HG03095 (cell line): ENCODE results near the gene PCGF2.

Experiments used
- ATAC-seq: cut with Tn5 transposase; IDR thresholded peaks from one replicate; pipeline ENCODE4 v1.9.1; 2021; ENCODE audit warnings: moderate library complexity; ENCODE audit not compliant: unreplicated experiment

The PCGF2 gene

GRCh38 chr17:38704606-38705522 is 43.3 kb downstream of the PCGF2 start, which contains the start of gene MLLT6:
Gene MLLT6 (plus strand): TSS chr17:38705273. CDS start chr17:38705633, 360 bp downstream.
- ATAC-seq, result no peak

DNA sequence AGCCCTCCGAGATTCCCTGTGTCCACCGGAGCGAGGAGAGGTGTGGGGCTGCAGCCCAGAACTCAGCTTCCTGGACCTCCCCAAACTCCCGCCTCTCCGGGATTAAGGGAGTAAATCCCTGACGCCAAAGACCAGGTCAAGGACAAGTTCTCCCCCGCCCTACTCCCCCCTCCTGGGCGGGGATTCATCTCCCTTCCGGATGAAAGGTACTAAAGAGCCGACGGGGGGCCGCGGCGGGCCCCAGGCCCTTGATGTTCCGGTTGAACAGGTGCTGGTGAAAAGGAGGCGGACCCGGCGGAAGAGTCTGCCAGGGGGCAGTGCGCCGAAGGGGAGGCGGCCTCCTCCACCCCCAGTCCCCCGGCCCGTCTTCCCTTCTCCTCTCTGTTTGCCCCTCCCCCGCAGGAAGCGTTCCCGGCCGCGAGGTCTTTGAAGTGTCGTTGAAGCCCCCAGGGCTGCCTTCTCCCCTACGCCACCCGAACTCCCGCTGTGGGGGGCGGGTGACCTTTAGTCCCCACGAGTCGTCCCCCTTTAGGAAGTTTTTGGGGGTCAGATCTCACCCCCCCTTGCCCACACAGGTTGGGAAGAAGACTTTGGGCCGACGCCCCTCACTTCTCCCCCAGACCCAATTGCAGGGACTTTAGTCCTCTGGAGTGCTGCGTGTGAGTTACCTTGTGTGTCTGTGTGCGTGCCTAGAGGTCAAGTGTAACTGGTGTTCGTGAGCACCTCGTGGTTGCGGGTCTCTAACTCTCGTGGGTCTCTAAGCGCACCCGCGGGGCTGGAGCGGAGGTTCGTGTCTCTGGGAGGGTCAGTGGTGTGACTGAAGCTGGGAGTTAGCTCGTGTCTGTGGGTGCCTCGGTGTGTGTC is 44.2 kb downstream of the PCGF2 start:
- ATAC-seq, result no peak

DNA sequence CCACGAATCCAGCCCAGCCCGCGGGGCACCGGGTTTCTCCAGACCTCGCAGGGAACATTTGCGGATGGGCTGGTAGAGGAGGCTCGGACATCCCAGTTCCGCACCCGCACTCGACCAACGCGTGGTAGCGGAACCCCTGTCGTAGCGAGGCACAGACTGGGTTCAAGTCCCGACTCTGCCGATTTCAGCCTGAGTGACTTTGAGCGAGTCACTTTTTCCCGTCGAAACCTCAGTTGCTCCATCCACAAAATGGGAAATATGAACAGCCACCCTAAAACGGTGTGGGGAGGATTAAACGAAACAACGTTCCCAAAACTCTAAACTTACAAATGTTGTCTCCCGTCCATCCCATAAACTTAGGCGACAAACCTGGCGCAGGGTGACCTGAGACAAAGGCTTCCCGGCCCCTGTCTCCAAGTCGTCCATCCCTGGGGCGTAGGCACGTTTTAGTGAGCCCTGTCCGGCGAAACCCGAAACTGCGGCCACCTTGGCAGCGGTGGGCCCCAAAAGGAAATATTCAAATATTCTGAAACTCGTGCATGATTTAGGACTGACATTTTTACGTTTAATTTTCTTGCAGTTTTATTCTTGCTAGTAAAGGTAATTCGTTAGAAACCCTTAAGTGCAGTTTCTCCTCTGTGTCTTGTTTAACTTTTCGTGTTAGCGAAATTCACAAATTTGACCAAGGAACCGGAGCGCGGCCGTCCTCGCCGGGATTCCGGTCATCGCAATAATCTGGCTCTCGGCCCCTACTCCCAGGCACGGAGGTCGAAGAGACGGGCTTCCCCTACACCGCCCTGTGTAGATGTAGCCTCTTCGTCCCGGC is 45.0 kb downstream of the PCGF2 start:
- no peak for ATAC-seq

GRCh38 chr17:38702166-38702915 is 45.8 kb downstream of the PCGF2 start:
- peak; percentile 20 for ATAC-seq

DNA sequence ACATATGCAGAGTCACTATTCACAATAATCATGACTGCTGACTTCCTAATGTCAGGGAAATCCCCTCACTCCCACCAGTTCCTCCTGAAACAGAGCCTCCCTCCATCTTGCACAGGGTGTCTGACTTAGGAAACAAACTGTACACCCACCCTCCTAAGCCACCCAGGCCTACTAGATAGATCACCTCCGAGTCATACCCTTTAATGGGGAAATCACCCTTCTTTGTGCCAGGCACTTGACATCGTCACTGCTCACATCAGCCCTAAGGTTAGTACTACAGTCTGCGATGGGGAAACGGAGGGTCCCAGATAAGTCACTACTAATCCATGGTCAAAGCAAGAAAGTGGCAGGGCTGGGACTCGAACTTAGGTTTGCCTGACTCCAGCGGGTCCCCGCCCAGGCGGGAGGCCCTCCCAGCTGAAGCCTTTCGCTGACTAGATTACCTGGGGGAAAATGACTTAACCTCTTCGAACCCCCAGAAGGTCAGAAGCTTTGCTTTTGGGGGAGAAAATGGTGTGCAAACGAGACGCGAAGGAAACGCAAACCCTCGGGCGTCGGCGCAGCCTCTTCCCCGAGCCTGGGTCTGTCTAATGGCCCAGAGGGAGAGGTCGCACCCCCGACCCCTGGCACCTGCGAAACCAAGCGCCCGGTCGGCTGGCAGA is 46.5 kb downstream of the PCGF2 start:
- ATAC-seq, result peak; percentile 11

DNA sequence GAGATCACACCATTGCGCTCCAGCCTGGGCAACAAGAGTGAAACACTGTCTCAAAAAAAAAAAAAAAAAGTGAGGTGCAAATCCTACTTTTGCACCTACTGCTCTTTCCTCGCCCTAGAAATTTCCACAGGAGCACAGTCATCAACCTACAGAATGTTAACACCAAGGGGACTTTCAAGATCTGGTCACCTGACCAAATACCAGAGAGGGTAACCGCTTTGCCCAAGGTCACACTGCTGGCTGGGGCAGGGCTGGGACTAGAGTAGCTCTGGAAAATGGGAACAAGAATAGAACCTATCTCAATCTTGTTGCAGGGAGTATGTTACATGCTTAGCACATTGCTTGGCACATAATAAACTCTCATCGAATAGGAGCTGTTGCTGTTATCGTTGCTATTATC is 49.4 kb downstream of the PCGF2 start:
- ATAC-seq, result no peak

GRCh38 chr17:38697061-38697820 is 50.9 kb downstream of the PCGF2 start:
- ATAC-seq, result no peak

DNA sequence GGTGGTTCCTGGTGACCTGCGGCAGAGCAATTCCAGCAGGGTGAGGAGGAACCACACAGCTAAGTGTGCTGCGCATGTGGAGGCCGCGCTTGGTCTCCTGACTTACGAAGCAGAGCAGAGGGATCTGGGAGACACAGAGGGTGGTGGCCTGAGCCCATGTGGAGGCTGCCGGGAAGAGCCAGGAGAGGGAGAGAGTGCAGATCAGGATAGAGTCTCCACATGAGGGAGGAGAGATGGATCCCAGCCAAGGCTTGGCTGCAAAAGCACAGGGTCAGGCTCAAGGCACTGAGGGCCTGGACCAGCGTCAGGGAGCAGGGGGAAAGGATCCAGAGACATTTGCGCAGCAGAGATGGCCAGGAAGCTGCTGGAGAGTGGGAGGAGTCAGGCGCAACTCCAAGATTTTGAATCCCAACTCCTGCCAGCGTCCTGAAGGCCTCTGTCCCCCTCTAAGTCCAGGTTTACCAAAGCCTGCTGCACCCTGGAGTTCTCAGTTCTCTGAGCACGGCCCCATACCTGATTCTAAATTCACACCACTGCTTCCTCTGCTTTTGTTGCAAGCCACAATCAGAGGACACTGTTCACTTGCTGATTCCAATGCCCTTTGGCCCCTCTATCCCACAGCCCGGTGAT is 54.3 kb downstream of the PCGF2 start:
- no peak for ATAC-seq

DNA sequence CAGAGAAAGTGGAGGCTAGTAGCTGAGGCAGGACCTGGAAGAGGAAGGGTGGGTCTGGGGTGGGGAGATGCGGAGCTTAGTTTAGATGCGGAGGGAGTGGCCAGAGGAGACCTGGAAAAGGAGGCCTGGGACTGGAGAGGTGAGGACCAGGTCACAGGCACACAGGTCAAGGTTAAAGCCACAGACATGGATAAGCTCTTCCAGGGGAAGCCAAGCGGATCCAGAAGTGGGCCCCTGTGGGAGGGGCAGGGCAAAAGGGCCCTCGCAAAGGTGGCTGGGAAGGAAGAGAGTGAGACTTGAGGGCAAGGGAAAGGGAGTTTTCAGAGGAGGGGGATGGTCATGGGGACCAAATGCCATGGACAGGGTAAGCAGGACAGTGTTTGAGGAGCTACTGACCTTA is 57.0 kb downstream of the PCGF2 start:
- no peak for ATAC-seq

GRCh38 chr17:38690386-38690785 is 57.8 kb downstream of the PCGF2 start:
- no peak for ATAC-seq

GRCh38 chr17:38687286-38687685 is 60.9 kb downstream of the PCGF2 start:
- ATAC-seq, result no peak

- ATAC-seq, result no peak
These were observed 62.6 kb downstream of the PCGF2 start for GRCh38 chr17:38685491-38685890.
